ENCODE data around the gene CARS1. TPM values are rescaled to one million over a fixed set of nuclear protein-coding genes. Genes with fewer than 3 reads are reported as not detected.

CARS1 gene
- total and polyA plus RNA-seq, 2 of the 8 experiments (the other 6 are each of a cell fraction or from before 2014, with no cell fraction given): 44.1 to 100 TPM

DNA sequence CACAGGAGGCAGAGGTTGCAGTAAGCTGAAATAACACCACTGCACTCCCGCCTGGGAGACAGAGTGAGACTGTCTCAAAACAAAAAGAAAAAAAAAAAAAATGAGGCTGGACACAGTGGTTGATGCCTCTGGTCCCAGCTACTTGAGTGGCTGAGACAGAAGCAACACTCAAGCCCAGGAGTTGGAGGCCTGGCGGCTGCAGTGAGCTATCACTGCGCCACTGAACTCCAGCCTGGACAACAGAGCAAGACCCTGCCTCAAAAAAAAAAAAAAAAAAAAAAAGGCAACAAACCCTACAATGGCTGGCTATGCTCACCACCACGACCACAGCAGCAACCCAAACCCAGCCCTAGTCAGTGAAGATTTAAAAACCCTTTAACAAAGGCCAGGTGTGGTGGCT is 73.3 kb downstream of the CARS1 start:
- Histone ChIP-seq H2BK15ac (ENCODE audit: low read length) (no peak overlapping the region), H3K23me2 (ENCODE audit: low read depth, low read length) (no peaks in the 10 kb centered on the region), H3K23ac (ENCODE audit: insufficient read length) (no peak overlapping the region), H3K56ac (replicated peaks; ENCODE audit: insufficient read length, low read depth, low read length) (no peak overlapping the region), H3K4ac (replicated peaks; ENCODE audit: insufficient read length, low read depth, low read length) (no peak overlapping the region), H2BK5ac (ENCODE audit: low read depth, low read length) (no peak overlapping the region), H3K14ac (ENCODE audit: insufficient read length) (no peak overlapping the region), H3K4me1 (replicated peaks in 1 of 4; ENCODE audit: control insufficient read depth in 3 of 4, insufficient read depth in 4 of 4, low read length in 3 of 4) (peaks cover 2 to 8% (median 5%) of the 10 kb centered on the region in 4 experiments; a peak in 6 of 7 replicates), H4K5ac (ENCODE audit: insufficient read length, low read depth, low read length) (no peak overlapping the region), H3K4me2 (ENCODE audit: insufficient read depth in 1 of 2, low read depth in 2 of 2, low read length in 2 of 2) (no peak overlapping the region), H2BK12ac (ENCODE audit: low read depth, low read length) (no peak overlapping the region), H4K20me1 (replicated peaks in 1 of 2; ENCODE audit: control insufficient read depth in 1 of 2, insufficient read depth in 2 of 2, low read length in 2 of 2) (peaks cover 18 to 32% of the 10 kb centered on the region in 2 experiments), H3K9ac (replicated peaks in 1 of 4; ENCODE audit: extremely low read depth in 1 of 4, low read depth in 3 of 4, low read length in 3 of 4) (no peak overlapping the region), H3K27ac (ENCODE audit: low read depth, low read length) (no peak overlapping the region), H4K91ac (replicated peaks; ENCODE audit: insufficient read length, low read length) (no peak overlapping the region), H3K79me1 (ENCODE audit: low read depth, low read length) (peaks cover 11% of the 10 kb centered on the region), H4K8ac (ENCODE audit: extremely low read depth, insufficient read depth, low read length) (no peak overlapping the region), H3K18ac (ENCODE audit: extremely low read depth, low read length) (no peak overlapping the region), H2BK120ac (replicated peaks; ENCODE audit: low read depth, low read length) (no peak overlapping the region), H3K9me3 (ENCODE audit: insufficient read depth in 2 of 2, low read depth in 1 of 2, low read length in 1 of 2) (no peaks in the 10 kb centered on the region), H3K36me3 (ENCODE audit: control insufficient read depth in 2 of 4, insufficient read depth in 4 of 4, low read length in 3 of 4) (peaks cover 0 to 13% (median 3%) of the 10 kb centered on the region in 4 experiments; a peak in 4 of 8 replicates), H2BK20ac (ENCODE audit: low read length) (no peak overlapping the region), H3K79me2 (ENCODE audit: control insufficient read depth in 1 of 2, insufficient read depth in 2 of 2, low read length in 2 of 2) (peaks cover 67 to 98% of the 10 kb centered on the region in 2 experiments), H2AFZ (ENCODE audit: low read length) (no peak overlapping the region), H3K27me3 (replicated peaks in 1 of 4; ENCODE audit: control insufficient read depth in 3 of 4, extremely low read depth in 1 of 4, insufficient read depth in 3 of 4, low read length in 3 of 4) (no peaks in the 10 kb centered on the region), H3K4me3 (ENCODE audit: extremely low read depth in 1 of 4, insufficient read depth in 2 of 4, low read depth in 3 of 4, low read length in 4 of 4) (no peak overlapping the region), H2AK5ac (ENCODE audit: low read depth, low read length) (no peak overlapping the region)
- FAIRE-seq (no peak), DNase-seq (ENCODE audit: low read depth in 1 of 2, low spot score in 2 of 2) (no peak)
- 100% methylated on average over 4 of the region's 4 CpGs; no CpG with 5 or more reads in 1 of the 2 experiments for WGBS, 2 experiments (ENCODE audit: extremely low coverage in 1 of 2, insufficient coverage in 1 of 2, insufficient read length in 1 of 2, insufficient replicate concordance in 2 of 2, low coverage in 1 of 2, low lambda C conversion rate in 2 of 2, missing lambda C conversion rate in 1 of 2)
- ChIA-PET POLR2A (ENCODE audit: partially characterized antibody) (interaction anchor here (0.6 kb wide), 2 partner anchors 43 to 631 kb away, joined by 4 read pairs; no protein-coding TSS in a partner anchor), CTCF (ENCODE audit: partially characterized antibody) (interaction anchor here (0.7 to 1.4 kb wide), 4 partner anchors 9 to 540 kb away, joined by 3 read pairs; partner anchors contain the start of gene TRPM5)
- TF ChIP-seq BCL11A (IDR thresholded peaks at IDR 0.05; ENCODE audit: low read depth in 2 of 2, low read length in 2 of 2): no peak
- TF ChIP-seq SP2 (IDR thresholded peaks at IDR 0.05; ENCODE audit: low read length): no peak
- no peak for TF ChIP-seq NRF1 (IDR thresholded peaks at IDR 0.05; ENCODE audit: low read depth, low read length)
- no peak for TF ChIP-seq POU5F1 (IDR thresholded peaks at IDR 0.05; ENCODE audit: low read depth, low read length)
- TF ChIP-seq TAF7 (optimal IDR thresholded peaks at IDR 0.05; ENCODE audit: borderline replicate concordance, low read depth, low read length): no peak
- TF ChIP-seq NANOG (IDR thresholded peaks at IDR 0.05; ENCODE audit: insufficient read depth, low read depth, low read length, poor library complexity, severe bottlenecking): no peak
- TF ChIP-seq GTF2F1 (IDR thresholded peaks at IDR 0.05; ENCODE audit: borderline replicate concordance, low read depth, low read length): no peak
- TF ChIP-seq SP4 (IDR thresholded peaks at IDR 0.05; ENCODE audit: low read length): no peak
- no peak for TF ChIP-seq CBX5 (IDR thresholded peaks at IDR 0.05; ENCODE audit: low read depth, low read length)
- TF ChIP-seq BACH1 (IDR thresholded peaks at IDR 0.05; ENCODE audit: low read length): no peak
- TF ChIP-seq GABPA (IDR thresholded peaks at IDR 0.05; ENCODE audit: borderline replicate concordance, insufficient read depth, low read length): no peak
- no peak for TF ChIP-seq POLR2A (IDR thresholded peaks at IDR 0.05; ENCODE audit: control extremely low read depth in 1 of 2, low read depth in 2 of 2, low read length in 2 of 2)
- no peak for TF ChIP-seq RNF2 (IDR thresholded peaks at IDR 0.05; ENCODE audit: borderline replicate concordance, low read depth, low read length, missing control alignments, poor library complexity, severe bottlenecking)
- TF ChIP-seq EGR1 (IDR thresholded peaks at IDR 0.05; ENCODE audit: borderline replicate concordance, low read depth, low read length): no peak
- no peak for TF ChIP-seq CTBP2 (IDR thresholded peaks at IDR 0.05; ENCODE audit: borderline replicate concordance, insufficient read depth, insufficient read length, low read length)
